Stimulated activated CD8-positive, alpha-beta memory T cell treated with anti-CD3 and anti-CD28 coated beads, Interleukin-12 subunit alpha, Interleukin-12 subunit beta, amount 100 ng/mL, for 4 hours (primary cell): ENCODE results near the gene PDX1.

ENCODE experiments used
- DNase-seq: peaks from one replicate; pipeline ENCODE4 v3.0.0-alpha.2; 2020; ENCODE audit warnings: low read depth

The PDX1 gene

GRCh38 chr13:27970382-27971235 lies 50.8 kb downstream of the PDX1 start:
- DNase-seq: no peak

- DNase-seq: no peak
Measured at GRCh38 chr13:27971236-27971645, 51.4 kb downstream of the PDX1 start.

DNA sequence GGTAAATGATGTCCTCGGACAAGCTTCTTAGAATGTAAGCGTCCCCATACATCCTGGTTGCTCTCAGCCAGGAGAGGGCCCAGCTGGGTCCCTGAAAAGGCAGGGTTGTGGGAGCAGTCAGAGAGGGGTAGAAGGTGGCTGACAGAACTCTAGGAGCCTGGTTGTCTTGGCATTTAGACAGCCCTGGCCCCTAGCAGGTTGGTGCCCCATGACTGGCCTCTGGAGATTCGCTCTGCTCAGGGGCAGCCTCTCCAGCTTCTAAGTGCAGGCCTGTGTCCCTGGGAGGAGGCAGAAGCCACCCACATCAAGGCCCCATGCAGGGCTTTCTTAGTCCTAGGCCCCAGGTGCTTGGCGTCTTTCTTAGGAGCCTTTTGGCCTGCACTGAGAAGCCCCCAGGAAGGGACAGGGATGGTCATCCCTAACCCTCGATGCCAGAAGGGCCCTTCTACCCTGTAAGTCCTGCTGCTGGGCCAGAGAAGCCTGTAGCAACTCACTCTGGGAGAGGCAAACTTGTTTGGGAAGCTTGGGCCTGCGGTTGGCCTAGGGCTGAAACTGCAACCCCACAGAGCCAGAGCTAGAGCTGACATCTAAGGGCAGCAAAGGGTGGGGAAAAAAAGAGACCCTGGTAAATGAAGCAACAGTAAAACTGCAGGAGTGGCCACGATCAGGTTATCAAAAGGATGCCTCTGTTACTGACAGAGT lies 52.1 kb downstream of the PDX1 start:
- no peak for DNase-seq

DNA sequence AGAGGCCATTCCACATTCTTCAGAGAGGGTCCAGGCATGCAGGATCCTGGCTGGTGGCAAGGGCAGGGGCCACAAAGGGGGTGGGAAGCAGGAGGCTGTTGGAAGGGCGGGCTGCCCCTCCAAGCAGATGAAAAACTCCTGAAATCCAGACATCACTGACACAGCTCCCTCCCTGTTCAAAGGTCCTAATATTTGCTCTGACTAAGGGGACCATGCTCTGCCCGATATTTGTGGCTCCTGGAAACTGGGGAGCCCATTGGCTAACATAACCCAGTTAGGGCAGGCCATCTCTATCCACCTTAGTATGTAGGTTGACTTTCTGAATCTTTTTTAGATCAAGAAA lies 52.6 kb downstream of the PDX1 start:
- DNase-seq: no peak

- no peak for DNase-seq
Measured at GRCh38 chr13:27973291-27973690, 53.5 kb downstream of the PDX1 start.

GRCh38 chr13:27973961-27974662 lies 54.3 kb downstream of the PDX1 start:
- DNase-seq: no peak
